CD4-positive, alpha-beta memory T cell (primary cell): Measurements from ENCODE around the gene USP24. TPM values are rescaled to one million over a fixed set of nuclear protein-coding genes. Genes with fewer than 3 reads are reported as not detected.
A peak's percentile ranks its signal among the peaks of the same experiment; 100 is the strongest.

Experiments used
- CTCF ChIA-PET: fragments of 350-600 bp; sonication (Branson Sonifier 250); formaldehyde crosslinking; loops from one replicate; lab custom pipeline; 2021; ENCODE audit warnings: inconsistent platforms; ENCODE audit not compliant: partially characterized antibody; lab: Charles Lee
- POLR2A ChIA-PET: fragments of 350-600 bp; sonication (Branson Sonifier 250); formaldehyde crosslinking; loops from one replicate; lab custom pipeline; 2021; ENCODE audit not compliant: partially characterized antibody; lab: Charles Lee
- DNase-seq, 5 donors: peaks; one replicate each; pipeline versions ENCODE4 v3.0.0 to v3.0.0-alpha.2; 2020 to 2022; ENCODE audit warnings: mixed read lengths in 1 of 5
- H3K27ac ChIP-seq: one replicate; pipeline ENCODE4 v1.7.0; 2013; ENCODE audit warnings: low read depth, low read length
- H3K27me3 ChIP-seq: 2 replicates; pipeline ENCODE4 v1.7.0; 2013; ENCODE audit warnings: mild to moderate bottlenecking, low read length, moderate library complexity; ENCODE audit not compliant: insufficient read depth
- H3K36me3 ChIP-seq: 2 replicates; pipeline ENCODE4 v1.7.0; 2013; ENCODE audit warnings: mild to moderate bottlenecking, low read length, moderate library complexity; ENCODE audit not compliant: insufficient read depth
- H3K4me1 ChIP-seq: 2 replicates; pipeline ENCODE4 v1.7.0; 2013; ENCODE audit warnings: mild to moderate bottlenecking, low read length, moderate library complexity; ENCODE audit not compliant: insufficient read depth
- H3K4me3 ChIP-seq, 2 donors: one replicate each; pipeline ENCODE4 v1.7.0; 2013; ENCODE audit warnings: low read length in 2 of 2, mild to moderate bottlenecking in 1 of 2
- H3K9me3 ChIP-seq, 2 donors: one replicate each; pipeline ENCODE4 v1.7.0; 2013; ENCODE audit warnings: low read length in 2 of 2, control low read depth in 1 of 2; ENCODE audit not compliant: control insufficient read depth in 1 of 2
- H3K27ac Mint-ChIP-seq, 7 donors: one replicate each; pipeline ENCODE4 v1.8.0; 2020 to 2021; ENCODE audit warnings: mixed read lengths in 7 of 7, mild to moderate bottlenecking in 6 of 7, inconsistent platforms in 3 of 7, moderate library complexity in 3 of 7
- H3K27me3 Mint-ChIP-seq, 2 donors: one replicate each; pipeline ENCODE4 v1.8.0; 2020 to 2021; ENCODE audit warnings: mixed read lengths in 2 of 2
- H3K36me3 Mint-ChIP-seq, 2 donors: one replicate each; pipeline ENCODE4 v1.8.0; 2020 to 2021; ENCODE audit warnings: mixed read lengths in 2 of 2, inconsistent platforms in 1 of 2, mild to moderate bottlenecking in 1 of 2
- H3K4me1 Mint-ChIP-seq, 4 donors: one replicate each; pipeline ENCODE4 v1.8.0; 2020 to 2021; ENCODE audit warnings: mixed read lengths in 4 of 4, mild to moderate bottlenecking in 1 of 4
- H3K4me3 Mint-ChIP-seq, 8 donors: one replicate each; pipeline ENCODE4 v1.8.0; 2020 to 2021; ENCODE audit warnings: mixed read lengths in 8 of 8, mild to moderate bottlenecking in 7 of 8, moderate library complexity in 6 of 8, inconsistent platforms in 3 of 8
- H3K9me3 Mint-ChIP-seq, 8 donors: one replicate each; pipeline ENCODE4 v1.8.0; 2020 to 2021; ENCODE audit warnings: mixed read lengths in 8 of 8, mild to moderate bottlenecking in 5 of 8, inconsistent platforms in 3 of 8, moderate library complexity in 1 of 8
- intact Hi-C: fragments of 100-400 bp; cut with micrococcal nuclease; formaldehyde crosslinking; loops from one replicate; pipeline ENCODE4 v1.15.1; 2023
- polyA plus RNA-seq, 2 donors: library from polyadenylated mRNA; unstranded; fragments of 300-500 nt; fragmentation: Illumina TruSeq; gene quantifications; one replicate each; pipeline ENCODE4 v1.2.3, GENCODE V29; 2021
- total RNA-seq, 2 experiments: library from RNA; stranded (reverse); gene quantifications; one replicate each; pipeline ENCODE4 v1.2.3, GENCODE V29; 2021

The USP24 gene
- total and polyA plus RNA-seq, 4 experiments from 2014 or later, result 1.6 to 74.2 (median 42.1) TPM

DNA sequence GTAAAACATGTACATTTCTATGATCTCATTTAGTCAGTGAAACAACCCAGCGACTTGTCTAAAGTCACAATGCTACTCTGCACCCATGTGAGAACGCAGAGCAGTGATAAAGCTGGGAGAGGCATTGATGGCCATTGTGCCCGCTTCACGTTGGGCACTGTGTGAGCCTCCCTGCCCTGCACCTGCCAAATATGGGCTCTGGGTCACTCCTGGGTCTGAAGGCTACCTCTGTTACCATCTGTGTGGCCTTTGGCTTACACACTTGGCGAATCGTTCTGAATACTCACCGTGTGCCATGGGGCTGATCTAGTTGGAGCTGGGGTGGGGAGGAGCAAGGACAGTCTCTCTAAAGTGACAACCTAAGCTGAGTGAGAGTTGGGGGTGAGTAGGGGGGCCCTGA, 145.9 kb downstream of the USP24 start:
- CTCF ChIA-PET, result no interaction called here
- POLR2A ChIA-PET, result no interaction called here
- intact Hi-C loops, result no loop called here
- no peak for DNase-seq
- Mint-ChIP-seq H3K9me3 (no peaks in the 10 kb centered on the region), H3K27me3 (no peaks in the 10 kb centered on the region), H3K27ac (no peak overlapping the region), H3K4me1 (peaks cover 0 to 2% (median 0%) of the 10 kb centered on the region in 4 donors), H3K36me3 (peaks cover 77 to 79% of the 10 kb centered on the region in 2 donors), H3K4me3 (no peak overlapping the region)
- no peak overlapping the region for H3K27ac ChIP-seq
- peaks cover 67% of the 10 kb centered on the region for H3K36me3 ChIP-seq
- H3K4me3 ChIP-seq, result no peak overlapping the region
- no peaks in the 10 kb centered on the region for H3K27me3 ChIP-seq
- no peaks in the 10 kb centered on the region for H3K9me3 ChIP-seq
- H3K4me1 ChIP-seq, result no peaks in the 10 kb centered on the region

- ChIA-PET CTCF (no interaction called here), POLR2A (no interaction called here)
- H3K9me3 Mint-ChIP-seq, result no peaks in the 10 kb centered on the region
- H3K36me3 ChIP-seq, result peaks cover 60% of the 10 kb centered on the region
- no peak overlapping the region for H3K4me3 Mint-ChIP-seq
- no peak overlapping the region for H3K27ac ChIP-seq
- H3K4me1 ChIP-seq, result no peaks in the 10 kb centered on the region
- H3K27ac Mint-ChIP-seq, result peak overlapping the region in 1 of 7 donors; percentile 19
- DNase-seq, result no peak
- no peak overlapping the region for H3K4me3 ChIP-seq
- peaks cover 73 to 75% of the 10 kb centered on the region in 2 donors for H3K36me3 Mint-ChIP-seq
- no peaks in the 10 kb centered on the region for H3K9me3 ChIP-seq
- intact Hi-C loops, result no loop called here
- no peaks in the 10 kb centered on the region for H3K27me3 ChIP-seq
- peaks cover 0 to 2% (median 0%) of the 10 kb centered on the region in 4 donors for H3K4me1 Mint-ChIP-seq
- no peaks in the 10 kb centered on the region for H3K27me3 Mint-ChIP-seq
Observed at GRCh38 chr1:55068638-55069037, 146.5 kb downstream of the USP24 start.

DNA sequence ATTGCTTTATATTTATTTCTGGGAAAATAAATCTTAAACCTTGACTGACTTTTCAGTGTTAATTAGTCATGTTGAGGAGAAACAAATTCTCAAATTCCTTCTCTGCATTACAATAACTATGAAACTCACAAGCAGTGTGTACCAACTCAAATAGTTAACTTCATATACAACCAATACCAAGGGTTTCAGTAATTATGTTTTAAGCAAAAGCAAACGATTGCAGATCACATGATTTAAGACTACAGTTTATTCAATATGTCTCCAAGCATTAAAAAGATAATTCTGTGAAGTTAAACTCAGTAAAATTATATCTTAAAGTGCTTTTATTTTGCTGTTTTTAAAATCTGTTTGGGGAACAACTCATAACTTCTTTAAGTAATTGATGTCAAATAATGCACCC, 147.2 kb downstream of the USP24 start:
- Histone ChIP-seq H3K27me3 (no peaks in the 10 kb centered on the region), H3K4me3 (no peak overlapping the region), H3K36me3 (peaks cover 53% of the 10 kb centered on the region), H3K4me1 (no peaks in the 10 kb centered on the region), H3K9me3 (no peaks in the 10 kb centered on the region), H3K27ac (no peak overlapping the region)
- no peak for DNase-seq
- H3K27me3 Mint-ChIP-seq, result no peaks in the 10 kb centered on the region
- H3K4me1 Mint-ChIP-seq, result peaks cover 0 to 2% (median 0%) of the 10 kb centered on the region in 4 donors
- ChIA-PET POLR2A (no interaction called here), CTCF (no interaction called here)
- no peak overlapping the region for H3K4me3 Mint-ChIP-seq
- no peaks in the 10 kb centered on the region for H3K9me3 Mint-ChIP-seq
- peaks cover 66 to 69% of the 10 kb centered on the region in 2 donors for H3K36me3 Mint-ChIP-seq
- H3K27ac Mint-ChIP-seq, result no peak overlapping the region
- intact Hi-C loops, result no loop called here

DNA sequence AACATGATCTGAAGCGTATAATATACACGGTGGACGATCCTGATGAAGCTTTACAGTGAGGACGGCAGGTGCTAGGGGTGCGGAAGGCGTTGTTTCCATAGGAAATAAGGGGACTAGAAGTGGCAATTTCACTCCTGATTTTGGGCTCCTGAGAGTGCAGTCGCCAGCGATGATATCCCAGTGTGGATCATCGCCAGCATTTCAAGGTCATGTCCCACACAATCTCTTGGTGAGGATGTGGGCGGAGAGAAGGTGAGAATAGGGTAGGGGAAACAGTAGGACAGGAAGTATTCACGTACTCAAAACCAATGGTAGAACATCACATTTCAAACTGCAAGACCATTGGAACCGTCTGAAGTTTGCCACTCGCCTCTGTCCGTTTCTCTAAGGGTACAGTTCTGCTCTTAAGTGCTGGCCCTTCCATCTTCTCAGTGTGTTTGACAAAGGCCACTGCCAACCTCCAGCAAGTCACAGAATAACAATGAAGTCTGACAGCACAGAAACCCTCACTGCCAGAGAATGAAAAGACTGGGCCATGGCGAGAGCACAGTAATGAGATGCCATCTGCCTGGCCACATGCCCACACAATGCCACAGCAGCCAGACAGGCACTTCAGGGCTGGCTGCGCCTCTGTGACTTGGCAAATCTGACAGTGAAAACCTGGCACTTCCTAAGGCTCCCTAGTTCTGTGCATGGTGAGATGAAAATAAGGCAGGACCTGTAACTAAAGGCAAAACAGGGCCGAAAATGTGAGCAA, 148.0 kb downstream of the USP24 start:
- ChIA-PET CTCF (no interaction called here), POLR2A (no interaction called here)
- Histone ChIP-seq H3K27me3 (no peaks in the 10 kb centered on the region), H3K9me3 (no peaks in the 10 kb centered on the region), H3K4me1 (no peaks in the 10 kb centered on the region), H3K27ac (no peak overlapping the region), H3K36me3 (peaks cover 46% of the 10 kb centered on the region), H3K4me3 (no peak overlapping the region)
- Mint-ChIP-seq H3K36me3 (peaks cover 59 to 63% of the 10 kb centered on the region in 2 donors), H3K27ac (peak overlapping the region in 2 of 7 donors; percentile 46 to 47), H3K9me3 (peaks cover 0 to under 1% (median 0%) of the 10 kb centered on the region in 8 donors), H3K4me3 (no peak overlapping the region), H3K4me1 (peaks cover 0 to 2% (median 0%) of the 10 kb centered on the region in 4 donors), H3K27me3 (no peaks in the 10 kb centered on the region)
- DNase-seq, result no peak
- intact Hi-C loops, result no loop called here

- H3K4me3 ChIP-seq, result no peak overlapping the region
- no peak overlapping the region for H3K4me3 Mint-ChIP-seq
- no peak overlapping the region for H3K27ac ChIP-seq
- DNase-seq, result no peak
- POLR2A ChIA-PET, result no interaction called here
- H3K27ac Mint-ChIP-seq, result no peak overlapping the region
- peaks cover 43 to 48% of the 10 kb centered on the region in 2 donors for H3K36me3 Mint-ChIP-seq
- H3K36me3 ChIP-seq, result peaks cover 31% of the 10 kb centered on the region
- H3K27me3 ChIP-seq, result no peaks in the 10 kb centered on the region
- CTCF ChIA-PET, result no interaction called here
- no peaks in the 10 kb centered on the region for H3K9me3 ChIP-seq
- peaks cover 0 to 2% (median 0%) of the 10 kb centered on the region in 4 donors for H3K4me1 Mint-ChIP-seq
- H3K27me3 Mint-ChIP-seq, result no peaks in the 10 kb centered on the region
- no peaks in the 10 kb centered on the region for H3K4me1 ChIP-seq
- intact Hi-C loops, result no loop called here
- H3K9me3 Mint-ChIP-seq, result peaks cover 0 to 1% (median 0%) of the 10 kb centered on the region in 8 donors
Observed at GRCh38 chr1:55065648-55066047, 149.5 kb downstream of the USP24 start.

GRCh38 chr1:55064861-55065263, 150.3 kb downstream of the USP24 start:
- intact Hi-C loops, result no loop called here
- H3K27me3 Mint-ChIP-seq, result no peaks in the 10 kb centered on the region
- no peak overlapping the region for H3K27ac ChIP-seq
- CTCF ChIA-PET, result no interaction called here
- no peak for DNase-seq
- peak overlapping the region in 2 of 7 donors; percentile 29 to 52 for H3K27ac Mint-ChIP-seq
- H3K4me1 ChIP-seq, result no peaks in the 10 kb centered on the region
- H3K36me3 ChIP-seq, result peaks cover 24% of the 10 kb centered on the region
- H3K9me3 ChIP-seq, result no peaks in the 10 kb centered on the region
- no peak overlapping the region for H3K4me3 Mint-ChIP-seq
- POLR2A ChIA-PET, result no interaction called here
- no peaks in the 10 kb centered on the region for H3K27me3 ChIP-seq
- H3K9me3 Mint-ChIP-seq, result peaks cover 0 to 1% (median 0%) of the 10 kb centered on the region in 8 donors
- H3K36me3 Mint-ChIP-seq, result peaks cover 35 to 40% of the 10 kb centered on the region in 2 donors
- H3K4me3 ChIP-seq, result no peak overlapping the region
- peaks cover 0 to 2% (median 0%) of the 10 kb centered on the region in 4 donors for H3K4me1 Mint-ChIP-seq

DNA sequence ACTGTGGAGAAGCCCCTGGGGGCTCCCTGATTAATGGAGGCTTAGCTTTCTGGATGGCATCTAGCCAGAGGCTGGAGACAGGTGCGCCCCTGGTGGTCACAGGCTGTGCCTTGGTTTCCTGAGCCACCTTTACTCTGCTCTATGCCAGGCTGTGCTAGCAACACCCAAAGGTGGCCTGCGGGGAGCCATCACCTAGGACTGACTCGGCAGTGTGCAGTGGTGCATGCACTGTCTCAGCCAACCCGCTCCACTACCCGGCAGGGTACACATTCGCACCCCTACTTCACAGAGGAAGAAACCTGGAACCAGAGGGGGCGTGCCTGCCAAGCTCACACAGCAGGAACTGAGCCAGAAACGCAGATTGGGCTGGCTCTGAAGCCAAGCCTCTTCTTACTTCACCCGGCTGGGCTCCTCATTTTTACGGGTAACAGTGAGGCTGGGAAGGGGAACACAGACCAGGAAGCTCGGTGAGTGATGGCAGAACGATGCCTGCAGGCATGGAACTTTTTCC, 151.0 kb downstream of the USP24 start:
- POLR2A ChIA-PET, result no interaction called here
- intact Hi-C loops, result no loop called here
- H3K36me3 ChIP-seq, result peaks cover 19% of the 10 kb centered on the region
- no peak overlapping the region for H3K27ac Mint-ChIP-seq
- peaks cover 0 to 2% (median 0%) of the 10 kb centered on the region in 4 donors for H3K4me1 Mint-ChIP-seq
- no peak overlapping the region for H3K4me3 ChIP-seq
- no peaks in the 10 kb centered on the region for H3K27me3 ChIP-seq
- peaks cover 0 to 1% (median 0%) of the 10 kb centered on the region in 8 donors for H3K9me3 Mint-ChIP-seq
- no peaks in the 10 kb centered on the region for H3K4me1 ChIP-seq
- no peak overlapping the region for H3K27ac ChIP-seq
- H3K9me3 ChIP-seq, result no peaks in the 10 kb centered on the region
- H3K4me3 Mint-ChIP-seq, result no peak overlapping the region
- CTCF ChIA-PET, result no interaction called here
- peaks cover 30 to 34% of the 10 kb centered on the region in 2 donors for H3K36me3 Mint-ChIP-seq
- no peak for DNase-seq
- no peaks in the 10 kb centered on the region for H3K27me3 Mint-ChIP-seq
